EH (cell line): ENCODE results near the gene YBX2.

ENCODE experiments used
- DNase-seq: peaks from one replicate; pipeline ENCODE4 v3.0.0-alpha.2; 2015; ENCODE audit warnings: low read depth

YBX2 gene

GRCh38 chr17:7243453-7243729 lies 51.0 kb downstream of the YBX2 start:
- DNase-seq: no peak

- peak; percentile 91 for DNase-seq
These were observed 51.6 kb downstream of the YBX2 start for GRCh38 chr17:7242717-7243452.

GRCh38 chr17:7241783-7242716 lies 52.4 kb downstream of the YBX2 start, which contains the start of gene GABARAP:
Gene GABARAP, minus strand, starts transcription at chr17:7242449. Its CDS starts 119 bp downstream, at chr17:7242330.
- peak; percentile 92 for DNase-seq

GRCh38 chr17:7241090-7241733 lies 53.2 kb downstream of the YBX2 start:
- no peak for DNase-seq

- DNase-seq: no peak
These were observed 54.1 kb downstream of the YBX2 start for GRCh38 chr17:7240375-7240774.

GRCh38 chr17:7239091-7240027 lies 55.1 kb downstream of the YBX2 start, which contains the start of gene PHF23:
Gene PHF23, minus strand, starts transcription at chr17:7239457. Its CDS starts 178 bp downstream, at chr17:7239279.
- DNase-seq: peak; percentile 100

GRCh38 chr17:7238420-7239090 lies 55.9 kb downstream of the YBX2 start:
- no peak for DNase-seq
